OCI-LY7 (cell line): ENCODE results near the gene ARHGAP42. TPM values are rescaled to one million over a fixed set of nuclear protein-coding genes. Genes with fewer than 3 reads are reported as not detected.

Experiments used
- BruUV-seq: library from RNA; stranded (reverse); fragments of 400-500 nt; replicated peaks from 2 replicates; lab custom pipeline; 2021; lab: Mats Ljungman, UMichigan
- CTCF ChIA-PET: fragments of 300-600 bp; sonication (Branson Sonifier 250); formaldehyde crosslinking; loops from one replicate; lab custom pipeline; 2022; ENCODE audit warnings: antibody characterized with exemption; ENCODE audit not compliant: unreplicated experiment; lab: Charles Lee
- POLR2A ChIA-PET: fragments of 300-600 bp; sonication (Branson Sonifier 250); formaldehyde crosslinking; loops from one replicate; lab custom pipeline; 2022; ENCODE audit warnings: antibody characterized with exemption; lab: Charles Lee
- DNase-seq: peaks from one replicate; pipeline ENCODE4 v3.0.0-alpha.2; 2015; ENCODE audit warnings: low spot score
- H2AFZ ChIP-seq: fragments of 200-600 bp; sonication (generic), shearing (Covaris generic); 2 replicates; pipeline ENCODE4 v1.6.1; 2014; ENCODE audit warnings: mild to moderate bottlenecking, antibody characterized with exemption, low read length, moderate library complexity
- H3K27ac ChIP-seq: fragments of 200-600 bp; sonication (generic); 2 replicates; pipeline ENCODE4 v1.5.1; 2014; ENCODE audit warnings: mixed run types, low read depth, mild to moderate bottlenecking, moderate library complexity, low read length, inconsistent platforms; ENCODE audit not compliant: poor library complexity, severe bottlenecking
- H3K36me3 ChIP-seq: fragments of 200-600 bp; sonication (generic); 2 replicates; pipeline ENCODE4 v1.6.1; 2014; ENCODE audit warnings: mild to moderate bottlenecking, antibody characterized with exemption, low read length, moderate library complexity, mixed read lengths; ENCODE audit not compliant: insufficient read depth
- H3K4me1 ChIP-seq: fragments of 200-600 bp; sonication (generic); 2 replicates; pipeline ENCODE4 v1.5.1; 2014; ENCODE audit warnings: mild to moderate bottlenecking, low read length; ENCODE audit not compliant: insufficient read depth, poor library complexity, severe bottlenecking
- H3K4me2 ChIP-seq: fragments of 200-600 bp; sonication (generic); 2 replicates; pipeline ENCODE4 v1.6.1; 2014; ENCODE audit warnings: mild to moderate bottlenecking, low read length
- H3K4me3 ChIP-seq: fragments of 200-600 bp; sonication (generic); 2 replicates; pipeline ENCODE4 v1.5.1; 2014; ENCODE audit warnings: mild to moderate bottlenecking, low read depth, low read length; ENCODE audit not compliant: poor library complexity, severe bottlenecking
- H3K79me2 ChIP-seq: fragments of 200-600 bp; sonication (generic); 2 replicates; pipeline ENCODE4 v1.6.1; 2016; ENCODE audit warnings: low read depth, mild to moderate bottlenecking, low read length, moderate library complexity, mixed read lengths; ENCODE audit not compliant: insufficient read depth
- H3K9me2 ChIP-seq: fragments of 200-600 bp; sonication (generic); 2 replicates; pipeline ENCODE4 v1.6.1; 2016; ENCODE audit warnings: mild to moderate bottlenecking, low read length, mixed read lengths; ENCODE audit not compliant: insufficient read depth
- H3K9me3 ChIP-seq: fragments of 200-600 bp; sonication (generic); 2 replicates; pipeline ENCODE4 v1.6.1; 2014; ENCODE audit warnings: mild to moderate bottlenecking, mixed run types, low read length, mixed read lengths
- H4K20me1 ChIP-seq: fragments of 200-600 bp; sonication (generic); 2 replicates; pipeline ENCODE4 v1.6.1; 2014; ENCODE audit warnings: mild to moderate bottlenecking, antibody characterized with exemption, low read length, moderate library complexity, mixed read lengths; ENCODE audit not compliant: insufficient read depth
- CTCF ChIP-seq: fragments of 200-600 bp; sonication (generic); conservative IDR thresholded peaks from 2 replicates; pipeline ENCODE4 v1.5.1; 2014; ENCODE audit warnings: mild to moderate bottlenecking, antibody characterized with exemption, low read length, moderate library complexity, mixed read lengths
- EZH2phosphoT487 ChIP-seq: fragments of 200-600 bp; sonication (generic); IDR thresholded peaks from 2 replicates; pipeline ENCODE4 v1.6.1; 2018; ENCODE audit warnings: low read depth, borderline replicate concordance, mild to moderate bottlenecking, mixed run types, antibody characterized with exemption, low read length, moderate library complexity, mixed read lengths
- intact Hi-C: fragments of 100-400 bp; cut with micrococcal nuclease; formaldehyde crosslinking; loops from one replicate; pipeline ENCODE4 v1.10.0; 2022; ENCODE audit not compliant: unreplicated experiment
- total RNA-seq, 2 experiments: library from RNA; depleted of rRNA in 1 of 2; stranded (reverse); fragments of >200 nt in 1 of 2; shearing (Covaris generic) in 1 of 2; gene quantifications; 2 replicates each; pipeline ENCODE4 v1.2.3, GENCODE V29; 2014 to 2022

ARHGAP42 gene
- total RNA-seq, 2 experiments from 2014 or later: not detected

GRCh38 chr11:100761841-100762240 lies 74.8 kb downstream of the ARHGAP42 start:
- Histone ChIP-seq H3K9me2 (no peaks in the 10 kb centered on the region), H3K79me2 (no peaks in the 10 kb centered on the region), H4K20me1 (no peaks in the 10 kb centered on the region), H3K4me2 (no peak overlapping the region), H3K36me3 (no peaks in the 10 kb centered on the region), H2AFZ (no peak overlapping the region), H3K4me1 (no peaks in the 10 kb centered on the region), H3K27ac (no peak overlapping the region), H3K9me3 (no peaks in the 10 kb centered on the region), H3K4me3 (no peak overlapping the region)
- DNase-seq: no peak
- intact Hi-C loops: no loop called here
- no TSS peak for BruUV-seq
- ChIA-PET POLR2A (no interaction called here), CTCF (no interaction called here)
- no peak for TF ChIP-seq EZH2phosphoT487
- no peak for TF ChIP-seq CTCF

GRCh38 chr11:100766764-100767163 lies 79.7 kb downstream of the ARHGAP42 start:
- Histone ChIP-seq H3K36me3 (no peaks in the 10 kb centered on the region), H3K4me2 (no peak overlapping the region), H3K4me3 (no peak overlapping the region), H4K20me1 (no peaks in the 10 kb centered on the region), H3K4me1 (no peaks in the 10 kb centered on the region), H3K9me3 (no peaks in the 10 kb centered on the region), H3K79me2 (no peaks in the 10 kb centered on the region), H3K9me2 (no peaks in the 10 kb centered on the region), H3K27ac (no peak overlapping the region), H2AFZ (no peak overlapping the region)
- no TSS peak for BruUV-seq
- intact Hi-C loops: no loop called here
- ChIA-PET CTCF (no interaction called here), POLR2A (interaction anchor here (0.6 kb wide), 1 partner anchor 53 kb away, joined by 3 read pairs; no protein-coding TSS in a partner anchor)
- no peak for TF ChIP-seq CTCF
- no peak for TF ChIP-seq EZH2phosphoT487
- no peak for DNase-seq

- H3K27ac ChIP-seq: no peak overlapping the region
- CTCF ChIA-PET: no interaction called here
- no peaks in the 10 kb centered on the region for H3K4me1 ChIP-seq
- no peak for TF ChIP-seq CTCF
- TF ChIP-seq EZH2phosphoT487: no peak
- H3K4me2 ChIP-seq: no peak overlapping the region
- H3K79me2 ChIP-seq: no peaks in the 10 kb centered on the region
- DNase-seq: no peak
- H3K36me3 ChIP-seq: no peaks in the 10 kb centered on the region
- no peaks in the 10 kb centered on the region for H4K20me1 ChIP-seq
- H3K9me3 ChIP-seq: no peaks in the 10 kb centered on the region
- no TSS peak for BruUV-seq
- H3K9me2 ChIP-seq: no peaks in the 10 kb centered on the region
- H2AFZ ChIP-seq: no peak overlapping the region
- no peak overlapping the region for H3K4me3 ChIP-seq
- intact Hi-C loops: no loop called here
- POLR2A ChIA-PET: no interaction called here
Measured at GRCh38 chr11:100769165-100769564, 82.1 kb downstream of the ARHGAP42 start.
